Urinary bladder (tissue), 2 donors: ENCODE measurements around the gene ASNS. TPM values are rescaled to one million over a fixed set of nuclear protein-coding genes. Genes with fewer than 3 reads are reported as not detected.

Experiments
- polyA plus RNA-seq: library from polyadenylated mRNA; stranded (reverse); fragments of 200-250 nt; gene quantifications from one replicate; pipeline ENCODE4 v1.2.3, GENCODE V29; 2013
- small RNA-seq: library from RNA; depleted of rRNA; stranded (forward); fragments of <200 nt; gene quantifications from one replicate; pipeline ENCODE3, GENCODE V24; 2014
- total RNA-seq: library from RNA; depleted of rRNA; stranded (reverse); fragments of >200 nt; gene quantifications from one replicate; pipeline ENCODE4 v1.2.3, GENCODE V29; 2014
- donor health status: healthy.

The ASNS gene
- total and polyA plus RNA-seq, 2 donors = 14.5 to 19.3 TPM

Small RNA genes within 50 kb of the gene (small RNA-seq; reads per million reads assigned to genes)
- not detected for gene AC005326.1
- not detected for gene AC079781.2
- gene SNRPCP9 = not detected

Other genes with a start within 250 kb of the ASNS start
- 1.7 TPM for gene TAC1, start 140.3 kb downstream of the ASNS start, total RNA-seq
- 0.91 TPM for gene TAC1, start 140.3 kb downstream of the ASNS start, polyA plus RNA-seq
- gene OCM2, start 117.8 kb upstream of the ASNS start, total RNA-seq = not detected
- not detected for gene OCM2, start 117.8 kb upstream of the ASNS start, polyA plus RNA-seq
- gene LMTK2, start 234.5 kb upstream of the ASNS start, total RNA-seq = 12.4 TPM
- gene LMTK2, start 234.5 kb upstream of the ASNS start, polyA plus RNA-seq = 6.8 TPM